ENCODE data around the gene ATG4C. TPM values are rescaled to one million over a fixed set of nuclear protein-coding genes. Genes with fewer than 3 reads are reported as not detected.

The ATG4C gene
- total and polyA plus RNA-seq, 3 donors from 2014 or later = 6.8 to 10.2 (median 8.6) TPM

DNA sequence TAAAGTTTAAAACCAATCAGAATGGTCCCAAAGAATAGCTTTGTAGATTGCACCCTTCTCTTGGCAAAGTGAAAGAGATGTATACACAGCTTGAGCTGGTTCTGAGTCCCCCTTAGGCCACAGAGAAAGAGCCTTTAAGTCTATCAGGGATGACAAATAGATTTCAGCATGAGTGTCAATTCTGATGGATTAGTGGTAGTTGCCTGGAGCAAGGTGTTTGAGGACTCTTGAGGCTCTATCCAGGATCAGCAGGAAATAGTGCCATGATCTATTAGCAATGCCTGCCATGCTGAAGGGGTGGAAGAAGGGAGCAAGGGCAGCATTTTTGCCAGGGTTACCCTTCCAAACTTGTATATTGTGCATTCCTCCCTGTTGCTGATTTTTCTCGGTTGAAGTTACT, 116.6 kb downstream of the ATG4C start:
- Histone ChIP-seq H3K4me3 (no peak overlapping the region), H3K36me3 (ENCODE audit: low read depth, missing control alignments) (no peaks in the 10 kb centered on the region), H3K9me3 (no peaks in the 10 kb centered on the region), H3K27me3 (no peaks in the 10 kb centered on the region), H3K4me1 (no peaks in the 10 kb centered on the region), H3K27ac (no peak overlapping the region)
- no peak for DNase-seq
- intact Hi-C loops (cut with DNase I; ENCODE audit: low total_unique reads) = no loop called here
- no peak for TF ChIP-seq POLR2A (IDR thresholded peaks at IDR 0.05)
- TF ChIP-seq, protein P1, sequence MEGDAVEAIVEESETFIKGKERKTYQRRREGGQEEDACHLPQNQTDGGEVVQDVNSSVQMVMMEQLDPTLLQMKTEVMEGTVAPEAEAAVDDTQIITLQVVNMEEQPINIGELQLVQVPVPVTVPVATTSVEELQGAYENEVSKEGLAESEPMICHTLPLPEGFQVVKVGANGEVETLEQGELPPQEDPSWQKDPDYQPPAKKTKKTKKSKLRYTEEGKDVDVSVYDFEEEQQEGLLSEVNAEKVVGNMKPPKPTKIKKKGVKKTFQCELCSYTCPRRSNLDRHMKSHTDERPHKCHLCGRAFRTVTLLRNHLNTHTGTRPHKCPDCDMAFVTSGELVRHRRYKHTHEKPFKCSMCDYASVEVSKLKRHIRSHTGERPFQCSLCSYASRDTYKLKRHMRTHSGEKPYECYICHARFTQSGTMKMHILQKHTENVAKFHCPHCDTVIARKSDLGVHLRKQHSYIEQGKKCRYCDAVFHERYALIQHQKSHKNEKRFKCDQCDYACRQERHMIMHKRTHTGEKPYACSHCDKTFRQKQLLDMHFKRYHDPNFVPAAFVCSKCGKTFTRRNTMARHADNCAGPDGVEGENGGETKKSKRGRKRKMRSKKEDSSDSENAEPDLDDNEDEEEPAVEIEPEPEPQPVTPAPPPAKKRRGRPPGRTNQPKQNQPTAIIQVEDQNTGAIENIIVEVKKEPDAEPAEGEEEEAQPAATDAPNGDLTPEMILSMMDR (IDR thresholded peaks at IDR 0.05) = no peak
- WGBS, 2 donors = 97 to 100% methylated on average over 1 of the region's 1 CpG

- H3K4me3 ChIP-seq = no peak overlapping the region
- intact Hi-C loops (cut with DNase I; ENCODE audit: low total_unique reads) = no loop called here
Observed at GRCh38 chr1:62901650-62902049, 117.7 kb downstream of the ATG4C start.

DNA sequence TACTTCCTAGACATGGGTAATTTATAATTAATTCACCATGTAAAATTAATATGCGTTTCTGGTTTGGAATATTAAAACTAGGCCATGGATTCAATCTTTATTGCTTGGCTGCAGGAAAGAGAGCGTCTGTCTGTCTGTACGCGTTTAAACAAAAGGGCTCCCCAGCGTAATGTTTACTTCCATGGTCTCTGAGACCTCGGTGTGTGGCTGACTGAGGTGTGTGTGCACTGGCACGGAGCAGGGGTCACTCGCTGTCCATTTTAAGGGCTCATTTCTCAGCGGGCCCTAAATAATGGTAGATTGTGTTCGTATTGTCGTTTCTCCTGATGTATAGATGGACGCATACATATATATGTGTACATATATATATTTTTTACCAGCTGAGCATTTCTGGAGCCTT, 119.6 kb downstream of the ATG4C start:
- Histone ChIP-seq H3K9me3 (no peaks in the 10 kb centered on the region), H3K4me3 (no peak overlapping the region), H3K27me3 (no peaks in the 10 kb centered on the region), H3K27ac (no peak overlapping the region), H3K4me1 (no peaks in the 10 kb centered on the region), H3K36me3 (ENCODE audit: low read depth, missing control alignments) (no peaks in the 10 kb centered on the region)
- WGBS, 2 donors = 87 to 90% methylated on average over 12 of the region's 12 CpGs
- intact Hi-C loops (cut with DNase I; ENCODE audit: low total_unique reads) = no loop called here
- no peak for DNase-seq
- TF ChIP-seq, protein P1 (IDR thresholded peaks at IDR 0.05) = no peak
- TF ChIP-seq POLR2A (IDR thresholded peaks at IDR 0.05) = no peak

More at GRCh38 chr1:62901650-62902049, 117.7 kb downstream of the ATG4C start:
- Histone ChIP-seq H3K4me1 (no peaks in the 10 kb centered on the region), H3K36me3 (ENCODE audit: low read depth, missing control alignments) (no peaks in the 10 kb centered on the region), H3K9me3 (no peaks in the 10 kb centered on the region), H3K27ac (no peak overlapping the region), H3K27me3 (no peaks in the 10 kb centered on the region)
- 77 to 86% methylated on average over 1 of the region's 1 CpG for WGBS, 2 donors
- DNase-seq = no peak
- no peak for TF ChIP-seq POLR2A (IDR thresholded peaks at IDR 0.05)
- TF ChIP-seq, protein P1 (IDR thresholded peaks at IDR 0.05) = no peak

DNA sequence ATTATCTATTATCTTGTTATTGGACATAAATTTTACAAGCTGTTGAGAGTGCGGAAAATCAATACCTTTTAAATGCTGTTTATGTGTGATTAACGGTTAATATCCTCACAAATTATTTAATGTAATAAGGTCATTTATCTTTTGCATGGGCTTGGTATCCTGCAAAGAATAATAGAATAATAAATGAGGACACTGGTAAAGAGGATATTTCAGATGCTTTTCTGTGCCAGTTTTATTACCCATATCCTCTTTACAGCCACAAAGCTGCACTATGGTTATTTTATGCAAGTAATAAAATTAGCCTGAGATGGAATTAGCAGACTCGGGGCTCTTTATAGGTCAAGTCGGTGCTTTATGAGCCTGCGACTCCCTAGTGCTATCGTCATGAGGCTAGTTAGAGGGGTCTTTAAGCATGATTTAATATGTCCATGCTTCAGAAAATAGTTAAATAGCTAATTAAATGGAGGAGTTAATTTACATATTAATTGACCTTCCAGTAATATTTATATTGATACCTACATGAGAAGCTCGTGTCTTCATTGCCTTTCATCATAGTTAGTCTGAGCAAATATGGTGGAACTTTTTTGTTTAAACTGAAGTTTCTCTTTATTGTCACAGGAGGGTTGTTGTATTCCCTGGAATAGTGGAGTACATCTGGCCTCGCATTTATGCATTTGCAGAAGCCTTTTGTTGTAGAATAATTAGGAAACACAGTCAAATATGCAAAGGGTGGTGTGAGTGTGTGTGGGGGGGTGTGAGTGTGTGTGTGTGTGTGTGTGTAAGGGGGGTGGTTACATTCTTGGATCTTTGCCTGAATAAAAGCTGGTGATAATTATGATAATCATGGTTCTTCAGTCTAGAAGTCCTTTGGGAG, 120.3 kb downstream of the ATG4C start:
- DNase-seq = no peak
- H3K36me3 ChIP-seq (ENCODE audit: low read depth, missing control alignments) = no peaks in the 10 kb centered on the region
- intact Hi-C loops (cut with DNase I; ENCODE audit: low total_unique reads) = no loop called here
- H3K9me3 ChIP-seq = no peaks in the 10 kb centered on the region
- H3K4me1 ChIP-seq = no peaks in the 10 kb centered on the region
- no peak overlapping the region for H3K27ac ChIP-seq
- no peak for TF ChIP-seq POLR2A (IDR thresholded peaks at IDR 0.05)
- TF ChIP-seq, protein P1 (IDR thresholded peaks at IDR 0.05) = no peak
- H3K4me3 ChIP-seq = no peak overlapping the region
- no peaks in the 10 kb centered on the region for H3K27me3 ChIP-seq
- WGBS, 2 donors = 80 to 86% methylated on average over 8 of the region's 8 CpGs

DNA sequence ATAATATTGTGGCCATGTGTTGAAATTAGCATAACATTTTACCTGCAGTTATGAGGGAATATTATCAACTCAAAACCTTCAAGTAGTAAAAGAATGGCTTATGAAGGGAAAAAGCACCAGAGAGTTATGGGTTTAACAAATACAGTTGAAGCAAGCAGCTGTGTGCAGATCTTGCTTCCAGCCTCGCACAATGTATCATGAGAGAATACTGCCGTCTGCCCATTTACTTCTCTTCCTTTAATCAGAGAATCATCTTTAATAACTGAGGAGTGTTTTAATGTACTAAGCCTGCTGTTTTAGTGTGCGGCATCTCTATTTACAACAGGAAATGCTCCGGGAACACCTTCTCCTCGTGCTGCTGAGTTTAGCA, 120.9 kb downstream of the ATG4C start:
- WGBS, 2 donors = 49 to 58% methylated on average over 5 of the region's 5 CpGs
- Histone ChIP-seq H3K9me3 (no peaks in the 10 kb centered on the region), H3K4me1 (no peaks in the 10 kb centered on the region), H3K27me3 (no peaks in the 10 kb centered on the region), H3K36me3 (ENCODE audit: low read depth, missing control alignments) (no peaks in the 10 kb centered on the region), H3K4me3 (no peak overlapping the region), H3K27ac (no peak overlapping the region)
- no peak for TF ChIP-seq POLR2A (IDR thresholded peaks at IDR 0.05)
- intact Hi-C loops (cut with DNase I; ENCODE audit: low total_unique reads) = no loop called here
- no peak for DNase-seq

Data from testis (tissue), 3 donors.